Tongue (tissue), 2 donors: ENCODE measurements around the gene SAMD4B. TPM values are rescaled to one million over a fixed set of nuclear protein-coding genes. Genes with fewer than 3 reads are reported as not detected.
"Not testable (repeated sequence)": the region's sequence is repeated elsewhere in the genome, so short reads cannot be mapped to it uniquely, and the experiment has no call there.

Source experiments
- DNase-seq: peaks from one replicate; pipeline ENCODE4 v3.0.0-alpha.2; 2015
- total RNA-seq: library from RNA; depleted of rRNA; stranded (reverse); fragments of >200 nt; gene quantifications from one replicate; pipeline ENCODE4 v1.2.3, GENCODE V29; 2014

Gene SAMD4B
- total RNA-seq, 1 donor from 2014 or later: 36.4 TPM

GRCh38 chr19:39334444-39334976, 7.7 kb upstream of the SAMD4B start:
- no peak for DNase-seq

- DNase-seq: no peak
These were observed 7.1 kb upstream of the SAMD4B start for GRCh38 chr19:39335168-39335548.

DNA sequence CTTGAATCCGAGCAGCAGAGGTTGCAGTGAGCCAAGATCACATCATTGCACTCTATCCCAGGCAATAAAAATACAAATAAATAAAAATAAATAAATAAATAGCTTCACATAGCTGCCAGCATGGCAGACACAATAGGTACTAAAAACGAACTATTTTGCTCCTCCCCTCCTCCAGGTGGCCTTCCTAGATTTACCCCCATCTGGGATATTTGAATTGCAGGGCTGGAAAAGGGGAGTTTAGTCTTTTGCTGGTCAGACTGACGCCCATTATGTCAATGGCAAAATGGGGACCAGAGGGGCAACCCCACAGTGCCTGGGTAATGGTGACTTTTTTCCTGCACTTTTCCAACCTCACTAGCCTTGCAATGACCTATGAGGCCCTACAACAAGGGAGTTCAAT, 5.7 kb upstream of the SAMD4B start:
- DNase-seq: no peak

DNA sequence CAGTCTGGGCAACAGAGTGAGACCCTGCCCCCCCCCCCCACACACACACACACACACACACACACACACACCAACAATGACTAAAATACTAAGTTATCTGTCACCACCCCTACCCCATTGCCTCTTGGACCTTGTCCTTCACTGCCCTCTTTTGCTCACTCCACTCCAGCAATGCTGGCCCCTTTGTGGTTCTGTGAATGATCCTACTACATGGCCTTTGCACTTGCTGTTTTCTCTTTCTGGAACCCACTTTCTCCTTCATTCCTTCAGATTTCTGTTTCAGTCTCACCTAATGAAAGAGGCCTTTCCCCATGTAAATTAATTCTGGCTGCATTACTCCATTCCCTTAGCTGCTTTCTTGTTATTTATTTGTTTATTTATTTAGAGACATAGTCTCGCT, 2.5 kb upstream of the SAMD4B start:
- DNase-seq: no peak

- DNase-seq: not testable (repeated sequence)
These were observed 2.1 kb upstream of the SAMD4B start for GRCh38 chr19:39340156-39340555.

DNA sequence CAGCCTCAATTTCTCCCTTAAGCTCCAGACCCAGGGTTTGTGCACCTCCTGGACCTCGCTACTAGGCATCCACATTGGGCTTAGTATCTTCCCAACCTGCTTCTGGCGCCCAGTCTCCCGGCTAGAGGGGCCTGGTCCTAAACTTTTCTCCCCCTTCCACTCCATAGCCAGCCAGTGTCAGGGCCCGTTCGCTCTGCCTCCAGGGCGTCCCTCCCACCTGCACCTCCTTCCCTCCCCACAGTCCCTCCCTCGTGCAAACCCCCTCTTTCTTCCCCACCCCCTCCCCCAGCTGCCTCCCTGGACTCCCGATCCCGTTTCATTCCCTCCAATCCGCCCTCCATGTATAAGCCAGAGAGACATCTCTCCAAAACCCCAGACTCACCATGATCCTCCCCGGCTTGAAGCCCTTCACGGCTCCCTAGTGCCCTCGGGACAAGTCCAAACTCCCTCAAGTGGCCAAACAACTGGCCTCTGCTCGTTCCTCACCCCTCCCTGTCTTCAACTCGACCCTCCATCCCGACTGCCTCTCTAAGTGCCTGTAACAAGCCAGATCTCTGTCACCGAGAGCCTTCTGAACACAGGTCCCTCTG, 997 bp upstream of the SAMD4B start:
- DNase-seq: no peak

DNA sequence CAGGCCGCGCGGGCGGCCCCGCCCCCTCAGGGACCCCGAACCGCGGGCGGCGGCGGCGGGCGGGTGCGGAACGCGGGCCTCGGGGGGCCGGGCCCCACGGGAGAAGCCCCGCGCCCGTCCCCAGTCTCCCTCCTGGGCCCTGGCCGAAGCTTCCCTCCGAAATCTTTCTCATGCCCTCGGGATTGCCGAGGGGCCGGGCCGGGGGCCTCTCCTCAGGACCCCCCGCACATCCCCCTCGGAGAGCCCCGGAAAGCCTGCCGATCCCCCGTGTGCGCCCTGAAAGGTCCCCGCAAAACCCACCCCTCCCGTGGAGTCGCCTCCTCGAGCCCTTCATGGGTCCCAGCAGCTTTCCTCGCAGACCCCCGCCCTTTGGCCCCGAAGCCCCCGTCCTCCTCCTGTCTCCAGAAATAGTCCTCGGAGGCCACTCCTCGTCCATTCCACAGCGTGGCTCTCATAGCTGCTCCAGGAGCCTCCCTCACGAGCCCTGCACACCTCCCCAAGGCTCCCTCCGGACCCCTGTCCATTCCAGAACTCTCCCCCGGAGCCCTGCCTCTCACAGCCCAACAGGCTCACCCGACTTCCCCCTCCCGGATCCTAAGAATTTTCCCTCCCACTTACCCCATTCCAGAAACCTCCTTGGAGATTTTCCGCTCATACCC, 555 bp downstream of the SAMD4B start:
- DNase-seq: peak; percentile 37

- DNase-seq: no peak
These were observed 3.7 kb downstream of the SAMD4B start for GRCh38 chr19:39345956-39346355.

GRCh38 chr19:39347332-39348164, 5.3 kb downstream of the SAMD4B start:
- DNase-seq: no peak

DNA sequence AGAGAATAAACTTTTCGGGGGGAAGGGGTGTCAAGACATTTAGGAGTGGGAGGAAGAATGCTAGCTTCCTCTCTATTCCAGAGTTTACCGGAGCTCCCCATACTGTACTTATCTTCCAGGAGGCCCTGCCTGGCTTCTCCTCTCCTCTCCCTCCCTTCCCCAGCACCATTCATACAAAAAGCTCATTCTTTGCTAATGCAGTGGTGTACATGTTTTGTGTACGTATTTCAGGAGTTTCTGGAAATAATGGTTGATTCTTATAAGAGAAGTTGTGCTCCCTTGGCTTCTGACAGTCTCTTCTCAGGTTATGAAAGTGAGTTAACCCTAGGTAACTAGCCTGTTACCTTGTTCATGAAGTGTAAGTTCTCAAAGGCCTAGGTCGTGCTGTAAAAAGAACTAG, 7.1 kb downstream of the SAMD4B start:
- no peak for DNase-seq

DNA sequence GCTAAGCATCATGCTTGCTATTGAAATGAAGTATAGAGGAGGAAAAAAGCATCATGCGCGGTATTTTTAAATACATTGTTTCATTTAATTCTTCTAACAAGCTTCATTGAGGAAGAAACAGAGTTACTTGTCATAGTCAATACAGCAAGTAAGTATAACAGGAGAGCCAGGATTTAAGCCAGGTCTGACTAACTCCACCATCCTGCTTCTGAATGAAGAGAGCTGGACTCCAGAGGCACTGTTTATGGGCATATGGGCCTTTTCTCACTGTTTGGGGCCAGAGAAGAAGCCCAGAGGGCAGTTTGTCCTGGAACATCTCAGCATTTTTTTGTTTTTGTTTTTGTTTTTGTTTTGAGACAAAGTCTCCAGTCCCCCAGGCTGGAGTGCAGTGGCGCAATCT, 7.9 kb downstream of the SAMD4B start:
- DNase-seq: no peak

GRCh38 chr19:39351537-39352064, 9.4 kb downstream of the SAMD4B start:
- no peak for DNase-seq

GRCh38 chr19:39352381-39353255, 10.4 kb downstream of the SAMD4B start:
- DNase-seq: no peak

DNA sequence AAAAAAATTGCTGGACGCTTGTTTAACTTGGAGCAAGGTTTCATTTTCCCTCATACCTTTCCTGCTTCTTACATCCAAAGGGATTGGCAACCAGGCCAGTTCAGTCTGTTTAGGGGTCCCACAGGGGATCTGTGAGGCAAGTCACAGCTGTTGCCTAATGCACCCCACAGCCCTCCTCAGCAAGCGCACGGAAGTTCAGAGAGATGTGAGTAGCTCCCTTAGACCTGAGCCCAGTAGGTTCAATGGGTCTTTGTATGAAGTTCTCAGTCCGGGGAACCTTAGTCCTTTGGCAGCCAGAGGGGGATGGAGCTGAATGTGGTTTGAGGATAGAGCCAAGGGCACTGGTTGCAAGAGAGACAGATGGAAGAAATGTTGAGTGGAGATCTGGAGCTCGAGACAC, 13.0 kb downstream of the SAMD4B start:
- DNase-seq: no peak

DNA sequence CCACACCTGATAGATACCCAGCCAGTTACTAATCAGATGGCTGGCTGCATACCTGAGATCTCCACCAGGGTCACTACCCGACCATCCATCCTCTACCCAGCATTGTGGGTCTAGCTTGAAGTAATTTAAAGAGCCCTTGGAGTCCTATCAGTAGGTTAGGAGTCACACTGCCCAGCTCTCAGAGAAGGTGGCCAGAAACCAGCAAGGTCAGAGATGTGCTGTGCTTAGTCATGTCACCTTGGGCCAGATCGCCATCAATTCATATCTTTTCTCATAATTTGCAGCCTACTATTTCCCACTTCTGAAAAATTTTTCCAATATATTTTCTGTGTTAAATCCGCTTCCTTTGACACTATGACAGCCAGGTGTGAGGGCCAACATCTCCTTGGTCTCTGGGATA, 13.9 kb downstream of the SAMD4B start:
- DNase-seq: no peak

- no peak for DNase-seq
These were observed 14.4 kb downstream of the SAMD4B start for GRCh38 chr19:39356647-39357046.

DNA sequence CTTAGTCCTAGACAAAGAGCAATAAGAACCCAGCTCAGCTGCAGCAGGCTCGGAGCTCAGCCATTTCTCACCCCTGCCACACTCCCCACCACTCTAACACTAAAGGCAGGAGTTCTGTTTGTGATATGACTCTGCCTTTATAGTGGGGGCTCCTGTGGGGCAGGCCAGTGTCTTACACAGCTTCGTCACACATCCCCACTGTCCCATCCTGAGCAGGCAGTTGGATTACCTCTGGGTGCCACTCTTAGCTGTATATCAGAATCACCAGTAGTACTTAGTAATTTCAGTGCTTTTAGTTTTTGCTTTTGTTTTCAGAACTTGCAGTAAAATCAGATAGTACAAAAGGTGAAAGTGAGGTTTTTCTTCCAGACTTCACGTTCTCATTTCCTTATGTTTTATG, 16.8 kb downstream of the SAMD4B start:
- DNase-seq: no peak

- DNase-seq: no peak
These were observed 18.4 kb downstream of the SAMD4B start for GRCh38 chr19:39360599-39360998.

GRCh38 chr19:39362682-39363657, 20.7 kb downstream of the SAMD4B start:
- DNase-seq: no peak

DNA sequence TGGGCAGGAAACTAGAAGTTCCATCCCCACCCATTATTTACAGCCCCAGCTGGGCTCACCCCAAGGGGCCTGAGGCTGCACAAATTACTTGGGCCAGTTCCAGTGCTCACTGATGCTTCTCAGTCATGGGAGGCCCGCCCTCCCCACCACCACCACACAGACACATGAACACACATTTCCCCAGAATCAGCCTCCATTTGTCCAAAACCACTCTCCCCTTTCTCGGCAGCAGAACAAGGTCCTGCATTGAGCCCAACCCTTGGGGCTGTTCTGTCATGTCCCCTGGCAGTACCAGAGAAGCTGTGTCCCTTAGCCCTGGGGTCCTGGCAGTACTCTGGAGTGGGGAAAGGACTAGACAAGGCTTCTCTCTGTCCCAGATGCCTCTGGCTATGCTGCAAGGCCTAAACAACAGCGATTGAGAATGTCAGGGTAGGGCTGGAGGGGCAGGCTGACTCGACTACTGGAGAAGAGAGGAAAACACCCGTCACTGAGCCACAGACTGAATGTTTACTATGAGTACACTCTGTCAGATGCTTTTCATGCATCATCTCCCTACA, 21.8 kb downstream of the SAMD4B start:
- DNase-seq: peak; percentile 50
